ENCODE measurements around the gene LUZP2.

Gene LUZP2

GRCh38 chr11:24585192-24585591, 88.3 kb downstream of the LUZP2 start:
- DNase-seq, result no peak
- no peaks in the 10 kb centered on the region for H3K4me1 ChIP-seq
- no peaks in the 10 kb centered on the region for H3K27me3 ChIP-seq
- intact Hi-C loops (cut with DNase I; ENCODE audit: low total_unique reads), result no loop called here
- no peak overlapping the region for H3K4me3 ChIP-seq
- H3K9me3 ChIP-seq, result no peaks in the 10 kb centered on the region
- H3K27ac ChIP-seq, result no peak overlapping the region
- H3K36me3 ChIP-seq, result no peaks in the 10 kb centered on the region
- no peak for TF ChIP-seq CTCF (IDR thresholded peaks at IDR 0.05)

- no peak for TF ChIP-seq CTCF (IDR thresholded peaks at IDR 0.05)
- intact Hi-C loops (cut with DNase I; ENCODE audit: low total_unique reads), result no loop called here
Observed at GRCh38 chr11:24587635-24588034, 90.8 kb downstream of the LUZP2 start.

GRCh38 chr11:24588081-24588480, 91.2 kb downstream of the LUZP2 start:
- H3K4me1 ChIP-seq, result peaks cover 0 to 6% (median 0%) of the 10 kb centered on the region in 4 donors
- no peaks in the 10 kb centered on the region for H3K36me3 ChIP-seq
- no peak overlapping the region for H3K27ac ChIP-seq
- intact Hi-C loops (cut with DNase I; ENCODE audit: low total_unique reads), result no loop called here
- no peaks in the 10 kb centered on the region for H3K27me3 ChIP-seq
- no peak for TF ChIP-seq CTCF (IDR thresholded peaks at IDR 0.05)
- H3K4me3 ChIP-seq, result no peak overlapping the region
- DNase-seq, result no peak
- no peaks in the 10 kb centered on the region for H3K9me3 ChIP-seq

More at GRCh38 chr11:24587635-24588034, 90.8 kb downstream of the LUZP2 start:
- Histone ChIP-seq H3K4me1 (peaks cover 0 to 2% (median 0%) of the 10 kb centered on the region in 4 donors), H3K4me3 (no peak overlapping the region), H3K36me3 (no peaks in the 10 kb centered on the region), H3K27ac (no peak overlapping the region), H3K9me3 (no peaks in the 10 kb centered on the region), H3K27me3 (no peaks in the 10 kb centered on the region)
- no peak for DNase-seq

GRCh38 chr11:24589064-24589463, 92.2 kb downstream of the LUZP2 start:
- Histone ChIP-seq H3K27me3 (no peaks in the 10 kb centered on the region), H3K4me3 (no peak overlapping the region), H3K4me1 (peaks cover 0 to 15% (median 0%) of the 10 kb centered on the region in 4 donors), H3K36me3 (no peaks in the 10 kb centered on the region), H3K27ac (no peak overlapping the region), H3K9me3 (no peaks in the 10 kb centered on the region)
- DNase-seq, result no peak
- no peak for TF ChIP-seq CTCF (IDR thresholded peaks at IDR 0.05)
- intact Hi-C loops (cut with DNase I; ENCODE audit: low total_unique reads), result no loop called here

- DNase-seq, result no peak
- H3K9me3 ChIP-seq, result no peaks in the 10 kb centered on the region
- H3K27ac ChIP-seq, result no peak overlapping the region
- H3K36me3 ChIP-seq, result no peaks in the 10 kb centered on the region
- no peaks in the 10 kb centered on the region for H3K27me3 ChIP-seq
- TF ChIP-seq CTCF (IDR thresholded peaks at IDR 0.05), result no peak
- peaks cover 0 to 15% (median 0%) of the 10 kb centered on the region in 4 donors for H3K4me1 ChIP-seq
- intact Hi-C loops (cut with DNase I; ENCODE audit: low total_unique reads), result no loop called here
- no peak overlapping the region for H3K4me3 ChIP-seq
Observed at GRCh38 chr11:24591283-24591682, 94.4 kb downstream of the LUZP2 start.

GRCh38 chr11:24592360-24592759, 95.5 kb downstream of the LUZP2 start:
- DNase-seq, result no peak
- H3K27ac ChIP-seq, result no peak overlapping the region
- peaks cover 0 to 15% (median 0%) of the 10 kb centered on the region in 4 donors for H3K4me1 ChIP-seq
- intact Hi-C loops (cut with DNase I; ENCODE audit: low total_unique reads), result no loop called here
- no peaks in the 10 kb centered on the region for H3K27me3 ChIP-seq
- H3K9me3 ChIP-seq, result no peaks in the 10 kb centered on the region
- no peaks in the 10 kb centered on the region for H3K36me3 ChIP-seq
- no peak for TF ChIP-seq CTCF (IDR thresholded peaks at IDR 0.05)
- no peak overlapping the region for H3K4me3 ChIP-seq

Data from tibial artery (tissue), 4 donors.